ENCODE data around the gene UBQLN4.

- TF ChIP-seq CTCF (IDR thresholded peaks at IDR 0.05) (no peak), POLR2A (IDR thresholded peaks at IDR 0.05) (no peak)
These were observed at the start of gene UBQLN4 for GRCh38 chr1:156053768-156054499.

Data from breast epithelium (tissue), 3 donors.